GM12878 (cell line): ENCODE measurements around the gene LSAMP.

Experiments
- EZH2 ChIP-seq: IDR thresholded peaks from 2 replicates; pipeline ENCODE4 v1.6.1; 2012; ENCODE audit warnings: low read depth, mild to moderate bottlenecking, control low read depth, inconsistent platforms, low read length, borderline replicate concordance; ENCODE audit not compliant: control insufficient read depth
- FOXM1 ChIP-seq: IDR thresholded peaks from 2 replicates; pipeline ENCODE4 v1.6.1; 2012; ENCODE audit warnings: low read depth, mild to moderate bottlenecking, inconsistent platforms, low read length, moderate library complexity
- JUNB ChIP-seq: IDR thresholded peaks from 2 replicates; pipeline ENCODE4 v1.6.1; 2016; ENCODE audit warnings: antibody characterized with exemption, mild to moderate bottlenecking
- RAD21 ChIP-seq: IDR thresholded peaks from 2 replicates; pipeline ENCODE4 v1.6.1; 2011; ENCODE audit warnings: mild to moderate bottlenecking, low read depth, low read length, moderate library complexity; ENCODE audit not compliant: insufficient read depth
- TF ChIP-seq, protein P1 (sequence below): IDR thresholded peaks from 2 replicates; pipeline ENCODE4 v1.6.1; 2012; ENCODE audit warnings: mild to moderate bottlenecking, low read depth, low read length
- TF ChIP-seq, protein P2 (sequence below): IDR thresholded peaks from 2 replicates; pipeline ENCODE4 v1.6.1; 2012; ENCODE audit warnings: improper control_type of control experiment, low read depth, low read length; ENCODE audit not compliant: insufficient replicate concordance
- TF ChIP-seq, protein P3 (sequence below): IDR thresholded peaks from 2 replicates; pipeline ENCODE4 v1.6.1; 2011; ENCODE audit warnings: borderline replicate concordance, low read depth, mild to moderate bottlenecking, moderate library complexity, mixed read lengths, low read length; ENCODE audit not compliant: insufficient read depth; ENCODE audit errors: extremely low read length
- TF ChIP-seq, protein P4 (sequence below), 3 experiments: IDR thresholded peaks in 2 of 3; conservative IDR thresholded peaks in 1 of 3; 2 replicates each; pipeline ENCODE4 v1.5.1; 2011; ENCODE audit warnings: low read depth in 3 of 3, low read length in 3 of 3, mild to moderate bottlenecking in 3 of 3, control low read depth in 2 of 3, moderate library complexity in 2 of 3, inconsistent platforms in 1 of 3, mixed read lengths in 1 of 3; ENCODE audit not compliant: control insufficient read depth in 2 of 3, insufficient read depth in 1 of 3; ENCODE audit errors: extremely low read depth in 1 of 3

DNA sequence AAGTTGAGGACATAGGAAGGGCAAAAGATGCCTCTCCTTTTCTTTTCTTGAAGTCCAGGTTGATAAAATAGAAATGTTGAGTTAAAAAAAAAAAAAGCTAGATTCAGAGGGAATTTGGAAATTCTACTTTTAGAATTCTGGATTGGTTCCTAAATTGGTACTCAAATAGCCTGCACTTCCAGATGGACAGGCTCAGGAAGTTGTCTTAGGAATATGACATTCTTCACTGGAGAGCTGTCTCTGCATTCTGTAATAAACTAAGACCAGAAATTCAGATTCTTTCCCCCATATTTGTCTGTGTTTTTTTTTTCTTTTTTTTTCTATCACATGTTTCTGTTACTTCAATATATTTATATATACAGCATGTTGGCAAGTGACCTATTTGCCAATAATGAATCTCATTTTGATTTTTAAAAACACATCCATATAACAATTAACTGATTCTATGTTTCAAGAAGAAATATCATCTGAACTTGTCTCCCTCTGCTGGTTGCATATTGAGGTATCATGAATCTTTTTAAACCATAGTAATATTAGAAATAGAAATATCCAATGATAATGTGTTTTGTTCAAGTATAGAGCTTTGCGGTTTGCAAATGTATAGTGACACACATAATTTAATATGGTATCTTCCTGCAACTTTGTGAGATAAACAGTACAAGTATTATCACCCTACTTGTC lies 8.5 kb upstream of the LSAMP start:
- no peak for TF ChIP-seq FOXM1
- TF ChIP-seq, protein P1, sequence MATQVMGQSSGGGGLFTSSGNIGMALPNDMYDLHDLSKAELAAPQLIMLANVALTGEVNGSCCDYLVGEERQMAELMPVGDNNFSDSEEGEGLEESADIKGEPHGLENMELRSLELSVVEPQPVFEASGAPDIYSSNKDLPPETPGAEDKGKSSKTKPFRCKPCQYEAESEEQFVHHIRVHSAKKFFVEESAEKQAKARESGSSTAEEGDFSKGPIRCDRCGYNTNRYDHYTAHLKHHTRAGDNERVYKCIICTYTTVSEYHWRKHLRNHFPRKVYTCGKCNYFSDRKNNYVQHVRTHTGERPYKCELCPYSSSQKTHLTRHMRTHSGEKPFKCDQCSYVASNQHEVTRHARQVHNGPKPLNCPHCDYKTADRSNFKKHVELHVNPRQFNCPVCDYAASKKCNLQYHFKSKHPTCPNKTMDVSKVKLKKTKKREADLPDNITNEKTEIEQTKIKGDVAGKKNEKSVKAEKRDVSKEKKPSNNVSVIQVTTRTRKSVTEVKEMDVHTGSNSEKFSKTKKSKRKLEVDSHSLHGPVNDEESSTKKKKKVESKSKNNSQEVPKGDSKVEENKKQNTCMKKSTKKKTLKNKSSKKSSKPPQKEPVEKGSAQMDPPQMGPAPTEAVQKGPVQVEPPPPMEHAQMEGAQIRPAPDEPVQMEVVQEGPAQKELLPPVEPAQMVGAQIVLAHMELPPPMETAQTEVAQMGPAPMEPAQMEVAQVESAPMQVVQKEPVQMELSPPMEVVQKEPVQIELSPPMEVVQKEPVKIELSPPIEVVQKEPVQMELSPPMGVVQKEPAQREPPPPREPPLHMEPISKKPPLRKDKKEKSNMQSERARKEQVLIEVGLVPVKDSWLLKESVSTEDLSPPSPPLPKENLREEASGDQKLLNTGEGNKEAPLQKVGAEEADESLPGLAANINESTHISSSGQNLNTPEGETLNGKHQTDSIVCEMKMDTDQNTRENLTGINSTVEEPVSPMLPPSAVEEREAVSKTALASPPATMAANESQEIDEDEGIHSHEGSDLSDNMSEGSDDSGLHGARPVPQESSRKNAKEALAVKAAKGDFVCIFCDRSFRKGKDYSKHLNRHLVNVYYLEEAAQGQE: no peak
- no peak for TF ChIP-seq EZH2
- TF ChIP-seq, protein P2, sequence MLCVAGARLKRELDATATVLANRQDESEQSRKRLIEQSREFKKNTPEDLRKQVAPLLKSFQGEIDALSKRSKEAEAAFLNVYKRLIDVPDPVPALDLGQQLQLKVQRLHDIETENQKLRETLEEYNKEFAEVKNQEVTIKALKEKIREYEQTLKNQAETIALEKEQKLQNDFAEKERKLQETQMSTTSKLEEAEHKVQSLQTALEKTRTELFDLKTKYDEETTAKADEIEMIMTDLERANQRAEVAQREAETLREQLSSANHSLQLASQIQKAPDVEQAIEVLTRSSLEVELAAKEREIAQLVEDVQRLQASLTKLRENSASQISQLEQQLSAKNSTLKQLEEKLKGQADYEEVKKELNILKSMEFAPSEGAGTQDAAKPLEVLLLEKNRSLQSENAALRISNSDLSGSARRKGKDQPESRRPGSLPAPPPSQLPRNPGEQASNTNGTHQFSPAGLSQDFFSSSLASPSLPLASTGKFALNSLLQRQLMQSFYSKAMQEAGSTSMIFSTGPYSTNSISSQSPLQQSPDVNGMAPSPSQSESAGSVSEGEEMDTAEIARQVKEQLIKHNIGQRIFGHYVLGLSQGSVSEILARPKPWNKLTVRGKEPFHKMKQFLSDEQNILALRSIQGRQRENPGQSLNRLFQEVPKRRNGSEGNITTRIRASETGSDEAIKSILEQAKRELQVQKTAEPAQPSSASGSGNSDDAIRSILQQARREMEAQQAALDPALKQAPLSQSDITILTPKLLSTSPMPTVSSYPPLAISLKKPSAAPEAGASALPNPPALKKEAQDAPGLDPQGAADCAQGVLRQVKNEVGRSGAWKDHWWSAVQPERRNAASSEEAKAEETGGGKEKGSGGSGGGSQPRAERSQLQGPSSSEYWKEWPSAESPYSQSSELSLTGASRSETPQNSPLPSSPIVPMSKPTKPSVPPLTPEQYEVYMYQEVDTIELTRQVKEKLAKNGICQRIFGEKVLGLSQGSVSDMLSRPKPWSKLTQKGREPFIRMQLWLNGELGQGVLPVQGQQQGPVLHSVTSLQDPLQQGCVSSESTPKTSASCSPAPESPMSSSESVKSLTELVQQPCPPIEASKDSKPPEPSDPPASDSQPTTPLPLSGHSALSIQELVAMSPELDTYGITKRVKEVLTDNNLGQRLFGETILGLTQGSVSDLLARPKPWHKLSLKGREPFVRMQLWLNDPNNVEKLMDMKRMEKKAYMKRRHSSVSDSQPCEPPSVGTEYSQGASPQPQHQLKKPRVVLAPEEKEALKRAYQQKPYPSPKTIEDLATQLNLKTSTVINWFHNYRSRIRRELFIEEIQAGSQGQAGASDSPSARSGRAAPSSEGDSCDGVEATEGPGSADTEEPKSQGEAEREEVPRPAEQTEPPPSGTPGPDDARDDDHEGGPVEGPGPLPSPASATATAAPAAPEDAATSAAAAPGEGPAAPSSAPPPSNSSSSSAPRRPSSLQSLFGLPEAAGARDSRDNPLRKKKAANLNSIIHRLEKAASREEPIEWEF: no peak
- TF ChIP-seq, protein P3, sequence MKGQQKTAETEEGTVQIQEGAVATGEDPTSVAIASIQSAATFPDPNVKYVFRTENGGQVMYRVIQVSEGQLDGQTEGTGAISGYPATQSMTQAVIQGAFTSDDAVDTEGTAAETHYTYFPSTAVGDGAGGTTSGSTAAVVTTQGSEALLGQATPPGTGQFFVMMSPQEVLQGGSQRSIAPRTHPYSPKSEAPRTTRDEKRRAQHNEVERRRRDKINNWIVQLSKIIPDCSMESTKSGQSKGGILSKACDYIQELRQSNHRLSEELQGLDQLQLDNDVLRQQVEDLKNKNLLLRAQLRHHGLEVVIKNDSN: no peak
- no peak for TF ChIP-seq JUNB
- TF ChIP-seq, protein P4, sequence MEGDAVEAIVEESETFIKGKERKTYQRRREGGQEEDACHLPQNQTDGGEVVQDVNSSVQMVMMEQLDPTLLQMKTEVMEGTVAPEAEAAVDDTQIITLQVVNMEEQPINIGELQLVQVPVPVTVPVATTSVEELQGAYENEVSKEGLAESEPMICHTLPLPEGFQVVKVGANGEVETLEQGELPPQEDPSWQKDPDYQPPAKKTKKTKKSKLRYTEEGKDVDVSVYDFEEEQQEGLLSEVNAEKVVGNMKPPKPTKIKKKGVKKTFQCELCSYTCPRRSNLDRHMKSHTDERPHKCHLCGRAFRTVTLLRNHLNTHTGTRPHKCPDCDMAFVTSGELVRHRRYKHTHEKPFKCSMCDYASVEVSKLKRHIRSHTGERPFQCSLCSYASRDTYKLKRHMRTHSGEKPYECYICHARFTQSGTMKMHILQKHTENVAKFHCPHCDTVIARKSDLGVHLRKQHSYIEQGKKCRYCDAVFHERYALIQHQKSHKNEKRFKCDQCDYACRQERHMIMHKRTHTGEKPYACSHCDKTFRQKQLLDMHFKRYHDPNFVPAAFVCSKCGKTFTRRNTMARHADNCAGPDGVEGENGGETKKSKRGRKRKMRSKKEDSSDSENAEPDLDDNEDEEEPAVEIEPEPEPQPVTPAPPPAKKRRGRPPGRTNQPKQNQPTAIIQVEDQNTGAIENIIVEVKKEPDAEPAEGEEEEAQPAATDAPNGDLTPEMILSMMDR (IDR thresholded peaks at IDR 0.05 in 2 of 3, conservative IDR thresholded peaks at IDR 0.05 in 1 of 3; ENCODE audit: control insufficient read depth in 2 of 3, extremely low read depth in 1 of 3, insufficient read depth in 1 of 3, low read depth in 3 of 3, low read length in 3 of 3): no peak; a peak in 2 of 6 replicates
- TF ChIP-seq RAD21: no peak
